Transverse colon (tissue), 4 donors: ENCODE results near the gene BRCC3. TPM values are rescaled to one million over a fixed set of nuclear protein-coding genes. Genes with fewer than 3 reads are reported as not detected.

ENCODE experiments used
- DNase-seq: peaks from one replicate; pipeline ENCODE4 v3.0.0-alpha.2; 2019
- H3K27ac ChIP-seq, 4 donors: fragments of 200-600 bp; sonication (generic); 2 replicates each; pipeline ENCODE4 v1.5.1; 2016 to 2018; ENCODE audit warnings: inconsistent platforms in 4 of 4
- H3K27me3 ChIP-seq: fragments of 200-600 bp; sonication (generic); 2 replicates; pipeline ENCODE4 v1.5.1; 2017; ENCODE audit warnings: inconsistent platforms
- H3K36me3 ChIP-seq, 4 donors: fragments of 200-600 bp; sonication (generic); 2 replicates each; pipeline ENCODE4 v1.5.1; 2017 to 2019; ENCODE audit warnings: inconsistent platforms in 4 of 4
- H3K4me1 ChIP-seq, 4 donors: fragments of 200-600 bp; sonication (generic); 2 replicates each; pipeline ENCODE4 v1.5.1; 2017 to 2020; ENCODE audit warnings: inconsistent platforms in 4 of 4
- H3K4me3 ChIP-seq, 4 donors: fragments of 200-600 bp; sonication (generic); 1 replicate in 1 of 4; 2 replicates in 3 of 4; pipeline versions ENCODE4 v1.5.1 to v1.6.1; 2017 to 2019; ENCODE audit warnings: inconsistent platforms in 4 of 4
- H3K9me3 ChIP-seq, 2 donors: fragments of 200-600 bp; sonication (generic); 2 replicates each; pipeline ENCODE4 v1.5.1; 2017 to 2019; ENCODE audit warnings: inconsistent platforms in 2 of 2
- CTCF ChIP-seq, 5 experiments: fragments of 200-600 bp in 3 of 5; fragments of 450-650 bp in 2 of 5; sonication (generic) in 3 of 5; IDR thresholded peaks; 1 replicate in 2 of 5; 2 replicates in 3 of 5; pipeline ENCODE4 v1.5.1; 2016 to 2017; ENCODE audit warnings: antibody characterized with exemption in 5 of 5, inconsistent platforms in 3 of 5, mild to moderate bottlenecking in 2 of 5, moderate library complexity in 1 of 5
- EP300 ChIP-seq: sonication (generic); formaldehyde crosslinking; IDR thresholded peaks from one replicate; pipeline ENCODE4 v1.6.1; 2017; ENCODE audit warnings: antibody characterized with exemption, low read depth
- POLR2A ChIP-seq: fragments of 450-650 bp; IDR thresholded peaks from one replicate; pipeline ENCODE4 v1.6.1; 2016; ENCODE audit warnings: antibody characterized with exemption, mild to moderate bottlenecking, moderate library complexity
- POLR2AphosphoS5 ChIP-seq, 3 donors: sonication (generic); formaldehyde crosslinking; IDR thresholded peaks; one replicate each; pipeline ENCODE4 v1.6.1; 2016; ENCODE audit warnings: antibody characterized with exemption in 3 of 3
- WGBS, 2 donors: methylation state at CpG; one replicate each; pipeline ENCODE4 v1.1.5; 2018; ENCODE audit warnings: low coverage in 1 of 2; 5-methylcytosine and 5-hydroxymethylcytosine counted together
- in situ Hi-C, 4 donors: fragments of 200-750 bp; cut with MboI; loops; one replicate each; pipeline versions ENCODE4 v1.15.0 to v1.15.1; 2017; ENCODE audit warnings: low sequenced_read_pairs in 3 of 4, low pct_ligation_motif_present in 1 of 4, low pct_unique_long_range_greater_than_20kb in 1 of 4
- intact Hi-C: fragments of 100-400 bp; cut with DNase I; formaldehyde crosslinking; loops from one replicate; pipeline ENCODE4 v1.15.1; 2023; ENCODE audit warnings: low total_unique reads
- total RNA-seq, 4 donors: library from RNA; depleted of rRNA; stranded (reverse); fragments of >200 nt; gene quantifications; one replicate each; pipeline ENCODE4 v1.1.0, GENCODE V29; 2016

Gene BRCC3
- total RNA-seq, 4 donors from 2014 or later = 17.3 to 34.2 (median 19.1) TPM

GRCh38 chrX:155070663-155070974, 689 bp upstream of the BRCC3 start:
- Histone ChIP-seq H3K36me3 (no peaks in the 10 kb centered on the region), H3K4me1 (peaks cover 0 to 30% (median 4%) of the 10 kb centered on the region in 4 donors), H3K27me3 (no peaks in the 10 kb centered on the region), H3K27ac (peak overlapping the region; percentile 85 to 91 (median 89)), H3K4me3 (peak overlapping the region; percentile 39 to 61 (median 50)), H3K9me3 (no peaks in the 10 kb centered on the region)
- in situ Hi-C loops = no loop called here
- 45% methylated on average over 16 of the region's 16 CpGs; no CpG with 5 or more reads in 1 of the 2 donors for WGBS, 2 donors
- TF ChIP-seq POLR2AphosphoS5 (IDR thresholded peaks at IDR 0.05) = no peak
- no peak for TF ChIP-seq CTCF (IDR thresholded peaks at IDR 0.05)
- TF ChIP-seq EP300 = no peak
- no peak for TF ChIP-seq POLR2A
- intact Hi-C loops = no loop called here
- DNase-seq = no peak

- Histone ChIP-seq H3K36me3 (no peaks in the 10 kb centered on the region), H3K9me3 (no peaks in the 10 kb centered on the region), H3K4me3 (peak overlapping the region; percentile 34 to 56 (median 48)), H3K27ac (peak overlapping the region; percentile 84 to 92 (median 89)), H3K27me3 (no peaks in the 10 kb centered on the region), H3K4me1 (peaks cover 0 to 30% (median 4%) of the 10 kb centered on the region in 4 donors)
- in situ Hi-C loops (no loop called here), intact Hi-C loops (no loop called here)
- DNase-seq = no peak
- no peak for TF ChIP-seq POLR2A
- no peak for TF ChIP-seq CTCF (IDR thresholded peaks at IDR 0.05)
- TF ChIP-seq EP300 = no peak
- TF ChIP-seq POLR2AphosphoS5 (IDR thresholded peaks at IDR 0.05) = no peak
- 0 to 54% methylated on average over 1 to 25 of the region's 25 CpGs for WGBS, 2 donors
Measured at GRCh38 chrX:155071694-155072280, 479 bp downstream of the BRCC3 start.

GRCh38 chrX:155086202-155086840, 15.0 kb downstream of the BRCC3 start:
- DNase-seq = peak; percentile 30
- Histone ChIP-seq H3K4me3 (no peak overlapping the region), H3K4me1 (no peaks in the 10 kb centered on the region), H3K27ac (no peak overlapping the region), H3K27me3 (no peaks in the 10 kb centered on the region), H3K36me3 (no peaks in the 10 kb centered on the region), H3K9me3 (no peaks in the 10 kb centered on the region)
- TF ChIP-seq EP300 (no peak), CTCF (IDR thresholded peaks at IDR 0.05) (peak; percentile 40 to 52 (median 45)), POLR2A (no peak), POLR2AphosphoS5 (IDR thresholded peaks at IDR 0.05) (no peak)
- intact Hi-C loops = no loop called here
- 85% methylated on average over 24 of the region's 24 CpGs; no CpG with 5 or more reads in 1 of the 2 donors for WGBS, 2 donors
- in situ Hi-C loops = loop anchor here in 1 of 4 donors (25.0 kb wide), 1 partner anchor 99 kb away; no protein-coding TSS in a partner anchor

- TF ChIP-seq POLR2AphosphoS5 (IDR thresholded peaks at IDR 0.05) = no peak
- TF ChIP-seq CTCF (IDR thresholded peaks at IDR 0.05) = no peak
- no peak for TF ChIP-seq POLR2A
- TF ChIP-seq EP300 = no peak
- Histone ChIP-seq H3K4me3 (no peak overlapping the region), H3K36me3 (no peaks in the 10 kb centered on the region), H3K27me3 (no peaks in the 10 kb centered on the region), H3K9me3 (no peaks in the 10 kb centered on the region), H3K4me1 (no peaks in the 10 kb centered on the region), H3K27ac (no peak overlapping the region)
- DNase-seq = no peak
- 93% methylated on average over 26 of the region's 26 CpGs; no CpG with 5 or more reads in 1 of the 2 donors for WGBS, 2 donors
- in situ Hi-C loops = loop anchor here in 1 of 4 donors (25.0 kb wide), 1 partner anchor 100 kb away; no protein-coding TSS in a partner anchor
- intact Hi-C loops = no loop called here
Measured at GRCh38 chrX:155086961-155087735, 15.8 kb downstream of the BRCC3 start.
